ENCODE measurements around the gene SRGAP1.

DNA sequence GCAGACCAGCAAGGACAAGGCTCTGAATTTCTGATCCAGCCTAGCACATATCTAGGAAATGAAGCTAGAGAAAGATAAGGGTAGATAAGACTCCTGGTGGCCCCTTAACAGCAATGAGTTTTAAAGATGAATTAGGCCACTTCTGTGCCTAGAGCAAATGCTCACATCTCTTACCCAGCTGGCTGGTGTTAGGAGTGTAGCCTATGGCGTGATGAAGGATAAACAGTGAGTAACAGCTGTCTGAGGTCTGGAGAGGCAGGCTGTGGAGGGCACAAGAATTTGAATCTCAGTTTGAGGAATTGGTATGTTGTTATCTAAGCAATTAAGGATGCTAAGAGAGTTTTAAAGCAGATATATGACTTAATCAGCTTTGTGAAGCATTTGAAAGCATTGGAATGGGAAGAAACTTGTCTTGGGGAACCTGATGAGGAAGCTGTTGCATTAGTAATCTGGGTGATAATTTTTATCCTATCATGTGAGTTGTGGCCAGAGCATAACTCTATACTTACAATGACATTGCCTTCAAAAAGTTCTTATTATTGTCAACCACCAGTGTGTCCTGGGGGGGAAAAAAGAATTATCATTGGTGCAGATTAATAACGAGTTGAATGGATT lies 161.8 kb downstream of the SRGAP1 start:
- TF ChIP-seq, protein P1, sequence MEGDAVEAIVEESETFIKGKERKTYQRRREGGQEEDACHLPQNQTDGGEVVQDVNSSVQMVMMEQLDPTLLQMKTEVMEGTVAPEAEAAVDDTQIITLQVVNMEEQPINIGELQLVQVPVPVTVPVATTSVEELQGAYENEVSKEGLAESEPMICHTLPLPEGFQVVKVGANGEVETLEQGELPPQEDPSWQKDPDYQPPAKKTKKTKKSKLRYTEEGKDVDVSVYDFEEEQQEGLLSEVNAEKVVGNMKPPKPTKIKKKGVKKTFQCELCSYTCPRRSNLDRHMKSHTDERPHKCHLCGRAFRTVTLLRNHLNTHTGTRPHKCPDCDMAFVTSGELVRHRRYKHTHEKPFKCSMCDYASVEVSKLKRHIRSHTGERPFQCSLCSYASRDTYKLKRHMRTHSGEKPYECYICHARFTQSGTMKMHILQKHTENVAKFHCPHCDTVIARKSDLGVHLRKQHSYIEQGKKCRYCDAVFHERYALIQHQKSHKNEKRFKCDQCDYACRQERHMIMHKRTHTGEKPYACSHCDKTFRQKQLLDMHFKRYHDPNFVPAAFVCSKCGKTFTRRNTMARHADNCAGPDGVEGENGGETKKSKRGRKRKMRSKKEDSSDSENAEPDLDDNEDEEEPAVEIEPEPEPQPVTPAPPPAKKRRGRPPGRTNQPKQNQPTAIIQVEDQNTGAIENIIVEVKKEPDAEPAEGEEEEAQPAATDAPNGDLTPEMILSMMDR (IDR thresholded peaks at IDR 0.05) = no peak
- TF ChIP-seq POLR2AphosphoS5 (IDR thresholded peaks at IDR 0.05) (no peak), POLR2A (IDR thresholded peaks at IDR 0.05; ENCODE audit: low read depth) (no peak), EP300 (IDR thresholded peaks at IDR 0.05) (no peak)
